Fibroblast of lung (primary cell): ENCODE measurements around the gene EFNB1. TPM values are rescaled to one million over a fixed set of nuclear protein-coding genes. Genes with fewer than 3 reads are reported as not detected.
A peak's percentile ranks its signal among the peaks of the same experiment; 100 is the strongest.

ENCODE experiments used
- DNase-seq, 2 donors: peaks; one replicate each; pipeline versions ENCODE4 v3.0.0 to v3.0.0-alpha.2; 2010; ENCODE audit warnings: low read depth in 2 of 2
- H2AFZ ChIP-seq: 2 replicates; pipeline ENCODE4 v1.5.1; 2012; ENCODE audit warnings: low read length, control low read depth, inconsistent platforms
- H3K27ac ChIP-seq: 2 replicates; pipeline ENCODE4 v1.5.1; 2011; ENCODE audit warnings: low read length, control low read depth; ENCODE audit not compliant: insufficient read depth
- H3K27me3 ChIP-seq: 2 replicates; pipeline ENCODE4 v1.5.1; 2011; ENCODE audit warnings: mild to moderate bottlenecking, low read length; ENCODE audit not compliant: control insufficient read depth, insufficient read depth
- H3K36me3 ChIP-seq: 2 replicates; pipeline ENCODE4 v1.5.1; 2011; ENCODE audit warnings: low read length; ENCODE audit not compliant: control insufficient read depth, insufficient read depth
- H3K4me1 ChIP-seq: 2 replicates; pipeline ENCODE4 v1.5.1; 2011; ENCODE audit warnings: low read length; ENCODE audit not compliant: control insufficient read depth, insufficient read depth; ENCODE audit errors: extremely low read depth
- H3K4me2 ChIP-seq: 2 replicates; pipeline ENCODE4 v1.5.1; 2011; ENCODE audit warnings: low read length, control low read depth; ENCODE audit not compliant: insufficient read depth; ENCODE audit errors: extremely low read depth
- H3K4me3 ChIP-seq, 4 experiments: fragments of 200-600 bp in 1 of 4; sonication (generic) in 1 of 4; replicated peaks in 1 of 4; 2 replicates each; pipeline ENCODE4 v1.5.1; 2011 to 2016; ENCODE audit warnings: low read length in 4 of 4, low read depth in 3 of 4, mild to moderate bottlenecking in 3 of 4, control low read depth in 2 of 4, inconsistent platforms in 1 of 4, mixed read lengths in 1 of 4; ENCODE audit not compliant: insufficient read depth in 1 of 4; ENCODE audit errors: control extremely low read depth in 1 of 4
- H3K79me2 ChIP-seq: 2 replicates; pipeline ENCODE4 v1.5.1; 2012; ENCODE audit warnings: mild to moderate bottlenecking, low read length, inconsistent platforms; ENCODE audit not compliant: control insufficient read depth, insufficient read depth
- H3K9ac ChIP-seq: 2 replicates; pipeline ENCODE4 v1.5.1; 2011; ENCODE audit warnings: mild to moderate bottlenecking, low read length, control low read depth; ENCODE audit not compliant: insufficient read depth
- H3K9me3 ChIP-seq: 2 replicates; pipeline ENCODE4 v1.5.1; 2012; ENCODE audit warnings: low read depth, low read length; ENCODE audit not compliant: control insufficient read depth, insufficient read depth
- H4K20me1 ChIP-seq: 2 replicates; pipeline ENCODE4 v1.5.1; 2011; ENCODE audit warnings: low read length; ENCODE audit not compliant: control insufficient read depth, insufficient read depth; ENCODE audit errors: extremely low read depth
- EZH2 ChIP-seq: IDR thresholded peaks from 2 replicates; pipeline ENCODE4 v1.5.1; 2012; ENCODE audit warnings: low read length, control low read depth, mild to moderate bottlenecking; ENCODE audit errors: missing control alignments
- polyA plus RNA-seq, 2 donors: library from polyadenylated mRNA; depleted of rRNA in 1 of 2; stranded (reverse) in 1 of 2; unstranded in 1 of 2; fragments of >200 nt; gene quantifications; 2 replicates each; pipeline ENCODE4 v1.2.1, GENCODE V29; 2011 to 2012; ENCODE audit warnings: missing spikeins in 1 of 2
- total RNA-seq: library from RNA; depleted of rRNA; stranded (reverse); fragments of >200 nt; gene quantifications from 2 replicates; pipeline ENCODE4 v1.2.1, GENCODE V29; 2014
- TF ChIP-seq, protein P1 (sequence below), 2 donors: IDR thresholded peaks in 1 of 2; conservative IDR thresholded peaks in 1 of 2; 1 replicate in 1 of 2; 2 replicates in 1 of 2; pipeline ENCODE4 v1.5.1; 2011 to 2012; ENCODE audit warnings: low read length in 2 of 2, control low read depth in 1 of 2, inconsistent platforms in 1 of 2, low read depth in 1 of 2, mild to moderate bottlenecking in 1 of 2

Gene EFNB1
- total and polyA plus RNA-seq, 2 donors (not counting 1 experiment from before 2014, with no cell fraction given) = 12.6 to 43.4 TPM

DNA sequence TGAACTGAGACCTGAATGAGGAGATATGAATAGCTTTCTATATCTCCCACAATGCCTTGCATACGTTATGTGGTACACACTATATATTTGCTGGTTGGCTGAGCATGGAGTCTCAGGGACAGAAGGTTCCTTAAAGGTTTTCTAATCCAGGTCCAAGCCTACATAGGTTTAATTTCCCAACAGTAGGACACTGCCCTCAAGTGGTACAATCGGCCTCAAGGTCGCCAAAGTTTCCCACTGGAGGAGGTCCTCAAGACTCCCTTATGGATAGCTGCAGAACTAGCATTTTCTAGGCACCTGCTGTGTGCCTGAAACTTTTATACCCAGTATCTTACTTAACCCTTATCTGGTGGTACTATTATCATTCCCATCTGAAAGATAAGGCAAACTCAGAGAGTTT is 21.0 kb upstream of the EFNB1 start:
- Histone ChIP-seq H3K4me1 (no peaks in the 10 kb centered on the region), H3K4me2 (no peak overlapping the region), H4K20me1 (no peaks in the 10 kb centered on the region), H3K27ac (no peak overlapping the region), H3K79me2 (no peaks in the 10 kb centered on the region), H3K9me3 (no peaks in the 10 kb centered on the region), H3K27me3 (no peaks in the 10 kb centered on the region), H3K4me3 (no peak overlapping the region), H2AFZ (no peak overlapping the region), H3K36me3 (no peaks in the 10 kb centered on the region), H3K9ac (no peak overlapping the region)
- DNase-seq = no peak
- TF ChIP-seq, protein P1, sequence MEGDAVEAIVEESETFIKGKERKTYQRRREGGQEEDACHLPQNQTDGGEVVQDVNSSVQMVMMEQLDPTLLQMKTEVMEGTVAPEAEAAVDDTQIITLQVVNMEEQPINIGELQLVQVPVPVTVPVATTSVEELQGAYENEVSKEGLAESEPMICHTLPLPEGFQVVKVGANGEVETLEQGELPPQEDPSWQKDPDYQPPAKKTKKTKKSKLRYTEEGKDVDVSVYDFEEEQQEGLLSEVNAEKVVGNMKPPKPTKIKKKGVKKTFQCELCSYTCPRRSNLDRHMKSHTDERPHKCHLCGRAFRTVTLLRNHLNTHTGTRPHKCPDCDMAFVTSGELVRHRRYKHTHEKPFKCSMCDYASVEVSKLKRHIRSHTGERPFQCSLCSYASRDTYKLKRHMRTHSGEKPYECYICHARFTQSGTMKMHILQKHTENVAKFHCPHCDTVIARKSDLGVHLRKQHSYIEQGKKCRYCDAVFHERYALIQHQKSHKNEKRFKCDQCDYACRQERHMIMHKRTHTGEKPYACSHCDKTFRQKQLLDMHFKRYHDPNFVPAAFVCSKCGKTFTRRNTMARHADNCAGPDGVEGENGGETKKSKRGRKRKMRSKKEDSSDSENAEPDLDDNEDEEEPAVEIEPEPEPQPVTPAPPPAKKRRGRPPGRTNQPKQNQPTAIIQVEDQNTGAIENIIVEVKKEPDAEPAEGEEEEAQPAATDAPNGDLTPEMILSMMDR (conservative IDR thresholded peaks at IDR 0.05 in 1 of 2, IDR thresholded peaks at IDR 0.05 in 1 of 2; ENCODE audit: low read depth in 1 of 2, low read length in 2 of 2) = peak; percentile 16 to 26
- TF ChIP-seq EZH2 = no peak

DNA sequence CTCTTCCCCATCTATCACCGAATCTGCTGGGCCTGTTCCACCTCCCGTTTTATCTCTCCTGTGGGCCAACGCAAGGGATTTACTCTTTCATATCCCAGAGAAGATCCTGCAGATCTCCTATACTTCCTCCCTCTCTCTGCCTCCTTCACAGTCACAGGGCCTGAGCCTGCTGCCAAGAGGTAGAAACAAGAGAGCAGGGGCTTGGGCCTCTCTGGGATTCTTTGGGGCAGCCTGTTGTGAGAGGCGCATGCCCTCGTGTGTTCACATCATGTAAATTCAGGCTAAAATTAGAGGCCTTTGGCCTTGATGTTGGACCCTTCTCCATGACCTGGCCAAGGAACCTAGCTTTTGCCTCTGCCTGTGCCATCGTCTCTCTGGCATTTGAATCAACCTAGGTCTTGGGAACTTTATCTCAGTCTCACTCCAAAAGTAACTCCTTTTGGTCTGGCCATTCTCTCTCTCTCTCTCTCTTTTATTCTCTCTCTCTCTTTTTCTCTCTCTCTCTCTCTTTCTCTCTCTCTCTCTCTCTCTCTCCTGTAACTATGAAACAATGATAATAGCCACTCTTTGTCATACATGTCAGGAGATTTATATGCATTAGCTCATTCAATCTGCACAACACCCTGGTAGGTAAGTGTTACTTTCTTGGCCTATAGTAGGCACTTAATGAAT is 20.0 kb upstream of the EFNB1 start:
- no peak overlapping the region for H2AFZ ChIP-seq
- no peak overlapping the region for H3K9ac ChIP-seq
- H3K36me3 ChIP-seq = no peaks in the 10 kb centered on the region
- H3K4me1 ChIP-seq = no peaks in the 10 kb centered on the region
- no peaks in the 10 kb centered on the region for H3K79me2 ChIP-seq
- no peak for TF ChIP-seq EZH2
- TF ChIP-seq, protein P1 (conservative IDR thresholded peaks at IDR 0.05 in 1 of 2, IDR thresholded peaks at IDR 0.05 in 1 of 2; ENCODE audit: low read depth in 1 of 2, low read length in 2 of 2) = peak; percentile 26 to 33
- DNase-seq = no peak
- H4K20me1 ChIP-seq = no peaks in the 10 kb centered on the region
- H3K9me3 ChIP-seq = no peaks in the 10 kb centered on the region
- H3K27ac ChIP-seq = no peak overlapping the region
- H3K4me3 ChIP-seq = no peak overlapping the region
- no peak overlapping the region for H3K4me2 ChIP-seq
- no peaks in the 10 kb centered on the region for H3K27me3 ChIP-seq

DNA sequence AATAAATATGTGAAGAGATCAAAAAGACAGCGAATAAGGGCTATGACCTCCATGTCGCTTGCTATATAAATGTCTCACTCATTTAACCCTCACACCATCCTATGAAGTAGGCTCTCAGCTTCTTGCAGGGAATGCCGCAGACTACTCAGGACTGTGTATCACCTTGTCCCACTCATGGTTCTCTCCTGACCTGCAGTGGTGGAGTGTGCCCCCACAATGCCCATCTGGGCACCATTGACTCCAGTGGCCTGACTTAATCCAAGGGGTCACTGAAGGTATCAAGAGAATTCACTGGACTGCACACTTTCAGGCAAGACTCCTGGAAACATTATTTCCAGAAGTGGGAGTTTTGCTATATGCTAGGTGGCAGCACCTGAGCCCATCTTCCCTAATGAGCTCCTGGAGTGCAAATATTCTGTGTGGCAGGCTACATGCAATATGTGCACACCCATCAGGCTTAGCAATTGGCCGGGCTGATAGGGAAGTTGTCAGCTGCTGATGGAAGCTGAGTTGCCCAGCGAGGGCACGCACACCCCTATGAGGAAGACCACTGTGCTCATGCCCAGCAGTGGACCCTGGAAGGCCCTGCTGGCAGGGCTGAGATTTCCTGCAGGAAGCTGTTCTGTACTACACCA is 8.2 kb upstream of the EFNB1 start:
- Histone ChIP-seq H3K9me3 (no peaks in the 10 kb centered on the region), H3K4me2 (no peak overlapping the region), H3K27me3 (no peaks in the 10 kb centered on the region), H3K4me3 (no peak overlapping the region), H3K9ac (no peak overlapping the region), H2AFZ (no peak overlapping the region), H3K27ac (no peak overlapping the region), H3K36me3 (no peaks in the 10 kb centered on the region), H3K79me2 (no peaks in the 10 kb centered on the region), H4K20me1 (no peaks in the 10 kb centered on the region), H3K4me1 (no peaks in the 10 kb centered on the region)
- TF ChIP-seq, protein P1 (conservative IDR thresholded peaks at IDR 0.05 in 1 of 2, IDR thresholded peaks at IDR 0.05 in 1 of 2; ENCODE audit: low read depth in 1 of 2, low read length in 2 of 2) = no peak
- no peak for TF ChIP-seq EZH2
- DNase-seq = no peak
